Activated CD4-positive, alpha-beta T cell treated with anti-CD3 and anti-CD28 coated beads for 24 hours (primary cell): ENCODE measurements around the gene PVALEF.

ENCODE experiments used
- DNase-seq, 2 donors: peaks; one replicate each; pipeline ENCODE4 v3.0.0-alpha.2; 2020; ENCODE audit warnings: low read depth in 2 of 2

The PVALEF gene

DNA sequence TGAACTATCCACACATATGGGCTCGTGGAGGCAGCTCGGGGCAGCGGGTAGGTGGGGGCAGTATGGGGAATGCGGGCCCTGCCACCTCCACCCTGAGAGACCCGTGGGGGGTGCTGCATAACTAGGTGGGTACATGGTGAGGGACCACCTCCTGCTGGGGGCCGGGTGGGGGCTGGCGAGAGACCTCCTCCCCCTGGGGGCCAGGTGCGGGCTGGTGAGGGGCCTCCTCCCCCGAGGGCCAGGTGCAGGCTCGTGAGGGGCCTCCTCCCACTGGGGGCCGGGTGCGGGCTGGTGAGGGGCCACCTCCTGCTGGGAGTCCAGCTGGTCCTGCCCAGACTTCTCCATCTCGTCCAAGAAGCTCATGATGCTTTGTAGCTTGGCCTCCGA, 32.1 kb downstream of the PVALEF start:
- no peak for DNase-seq

DNA sequence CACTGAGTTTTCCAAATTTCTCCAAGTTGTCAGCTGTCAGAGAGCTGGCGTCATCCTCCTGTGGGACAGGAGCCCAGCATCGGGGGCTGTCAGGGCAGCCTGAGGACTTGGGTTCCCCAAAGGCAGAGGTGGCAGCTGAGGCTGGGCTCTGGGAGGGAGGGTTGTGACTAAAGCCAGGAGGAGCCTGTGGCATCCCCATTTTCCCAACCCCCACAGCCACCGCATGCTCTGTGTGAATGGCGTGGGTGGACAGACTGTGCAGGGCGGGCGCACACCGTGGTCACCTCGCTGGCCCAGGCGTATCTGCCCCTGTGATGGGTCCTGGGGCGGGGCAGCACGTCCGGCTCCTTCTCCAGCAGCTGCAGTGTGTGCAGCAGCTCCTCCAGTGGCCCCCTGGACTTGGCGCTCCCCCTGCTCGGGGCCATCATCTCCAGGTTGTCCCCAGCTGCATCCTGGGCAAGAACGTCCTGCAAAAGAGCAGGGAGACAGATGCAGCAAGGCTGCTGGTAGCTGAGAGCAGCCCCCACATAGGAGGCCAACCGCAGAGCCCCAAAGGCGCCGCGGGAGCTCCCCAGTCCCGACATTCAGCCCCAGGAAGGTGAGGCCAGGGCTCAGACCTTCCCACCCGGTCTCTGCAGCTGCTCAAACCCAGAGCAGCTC, 32.7 kb downstream of the PVALEF start:
- DNase-seq, result no peak

DNA sequence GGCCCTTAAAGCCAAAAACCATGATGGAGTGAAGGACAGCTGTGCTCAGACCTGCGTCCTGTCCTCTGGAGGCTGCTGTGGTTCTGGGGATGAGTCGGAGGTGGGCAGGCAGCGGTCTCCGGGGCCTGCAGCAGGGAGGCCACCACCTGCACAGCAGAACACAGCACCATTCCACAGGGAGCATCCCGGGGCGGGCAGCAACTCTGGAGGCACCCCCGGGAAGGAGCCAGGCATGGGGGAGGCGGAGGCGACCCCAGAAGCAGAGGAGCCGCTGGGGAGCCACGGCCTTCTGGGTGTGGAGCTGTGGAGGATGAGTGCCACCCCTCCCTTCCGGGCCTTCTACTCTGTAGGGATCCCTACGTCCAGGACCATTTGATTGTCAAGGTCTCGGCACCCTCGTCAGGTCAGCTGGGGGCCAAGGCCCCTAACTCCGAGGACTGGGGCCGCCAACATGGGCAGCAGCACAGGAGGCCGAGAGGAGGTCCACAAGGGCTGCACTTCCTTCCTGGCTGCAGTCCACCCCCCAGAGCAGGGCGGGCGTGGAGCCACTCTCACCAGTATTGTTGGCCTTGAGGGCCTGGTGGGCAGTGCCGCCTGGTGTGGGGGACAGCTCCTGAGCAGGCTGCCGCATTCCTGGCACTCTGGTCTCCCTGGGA, 33.6 kb downstream of the PVALEF start:
- DNase-seq, result no peak

DNA sequence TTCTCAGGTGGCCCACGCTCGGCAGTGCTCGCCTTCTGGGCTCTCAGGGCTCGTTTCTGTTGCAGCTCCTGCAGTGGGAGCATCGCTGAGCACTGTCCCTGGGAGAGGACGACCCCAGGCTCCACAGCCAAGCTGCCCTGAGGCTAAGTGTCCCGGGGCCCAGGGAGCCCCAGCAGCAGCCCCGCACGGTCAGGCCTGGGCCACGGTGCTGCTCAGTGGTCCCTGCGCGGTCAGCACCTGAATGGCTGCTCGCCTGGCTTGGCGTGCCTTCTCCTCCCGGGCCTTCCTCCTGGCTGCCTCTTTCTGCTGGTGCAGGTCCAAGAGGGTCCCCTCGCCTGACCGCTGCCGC, 34.1 kb downstream of the PVALEF start:
- DNase-seq, result no peak

DNA sequence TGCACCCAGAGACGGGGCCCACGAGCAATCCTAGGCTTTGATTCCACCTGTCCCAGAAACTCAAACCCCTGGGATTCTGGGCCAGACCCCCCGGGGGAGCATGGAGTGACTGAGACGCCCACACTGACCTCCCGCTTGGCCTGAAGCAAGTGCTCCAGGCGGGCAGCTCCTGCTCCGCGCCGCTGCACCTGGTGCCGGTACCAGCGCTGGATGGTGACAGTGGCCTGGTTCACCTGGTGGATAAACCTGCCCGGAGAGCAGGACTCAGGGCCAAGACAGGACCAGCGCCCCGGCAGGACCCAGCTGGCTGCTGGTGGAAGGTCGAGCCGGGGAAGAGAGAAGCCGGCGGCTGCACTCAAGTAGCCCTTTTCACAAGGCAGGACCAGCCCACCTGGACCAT, 34.9 kb downstream of the PVALEF start:
- no peak for DNase-seq

DNA sequence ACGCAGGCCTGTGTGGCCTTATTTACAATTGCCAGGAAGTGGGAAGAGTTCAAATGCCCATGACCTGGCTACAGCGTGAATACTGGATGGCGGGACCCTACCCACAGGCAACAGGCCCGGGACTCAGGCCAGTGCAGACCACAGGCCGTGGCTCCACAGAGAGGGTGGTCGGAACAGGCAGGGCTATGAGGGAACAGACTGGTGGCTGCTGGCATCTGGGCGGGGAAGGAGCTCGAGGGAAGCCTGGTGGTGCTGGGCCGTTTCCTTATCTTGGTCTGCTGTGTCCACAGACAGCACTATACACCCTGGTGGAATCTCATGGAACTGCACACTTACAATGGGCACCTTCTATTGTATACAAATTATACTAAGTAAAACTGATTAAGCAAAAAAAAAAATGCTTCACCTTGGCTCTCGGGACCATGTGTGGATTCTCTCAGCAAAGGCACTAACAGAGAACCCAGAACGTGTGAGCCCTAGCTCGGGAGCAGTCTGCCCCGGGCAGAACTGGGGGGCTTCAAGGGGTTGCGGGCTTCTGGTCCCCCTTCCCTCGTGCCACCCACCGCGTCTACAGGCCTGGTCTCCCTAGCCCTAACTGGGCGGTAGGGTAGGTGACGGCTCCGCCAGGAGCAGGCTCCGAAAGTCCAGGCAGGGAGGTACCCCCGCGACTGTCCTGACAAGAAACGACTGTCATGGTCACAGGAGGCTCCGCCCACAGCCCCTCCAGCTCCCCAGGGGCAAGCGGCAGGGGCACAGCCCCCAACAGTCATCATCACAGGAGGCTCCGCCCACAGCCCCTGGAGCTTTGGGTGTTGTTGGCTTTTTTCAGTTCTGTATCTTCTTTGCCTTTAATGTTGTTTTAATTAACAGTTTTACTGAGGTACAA, 35.6 kb downstream of the PVALEF start:
- DNase-seq, result no peak

DNA sequence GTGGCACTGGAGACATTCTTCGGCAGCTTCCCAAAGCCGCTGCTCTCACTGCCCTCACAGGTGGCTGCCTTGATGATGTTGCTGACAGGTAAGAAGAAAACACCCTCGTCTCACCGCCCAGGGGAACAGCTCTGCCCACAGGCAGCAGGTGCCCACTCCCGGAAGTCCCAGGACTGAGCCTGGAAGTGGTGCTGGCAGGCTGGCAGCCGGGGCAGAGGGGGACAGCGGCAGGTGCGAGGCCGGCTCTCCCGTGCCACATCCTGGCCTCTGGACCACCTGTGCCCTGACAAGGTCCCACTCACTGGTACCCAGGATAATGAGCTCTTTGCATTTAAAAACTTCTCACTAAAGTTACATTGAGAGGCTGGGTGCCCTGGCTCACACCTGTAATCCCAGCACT, 37.0 kb downstream of the PVALEF start:
- no peak for DNase-seq

DNA sequence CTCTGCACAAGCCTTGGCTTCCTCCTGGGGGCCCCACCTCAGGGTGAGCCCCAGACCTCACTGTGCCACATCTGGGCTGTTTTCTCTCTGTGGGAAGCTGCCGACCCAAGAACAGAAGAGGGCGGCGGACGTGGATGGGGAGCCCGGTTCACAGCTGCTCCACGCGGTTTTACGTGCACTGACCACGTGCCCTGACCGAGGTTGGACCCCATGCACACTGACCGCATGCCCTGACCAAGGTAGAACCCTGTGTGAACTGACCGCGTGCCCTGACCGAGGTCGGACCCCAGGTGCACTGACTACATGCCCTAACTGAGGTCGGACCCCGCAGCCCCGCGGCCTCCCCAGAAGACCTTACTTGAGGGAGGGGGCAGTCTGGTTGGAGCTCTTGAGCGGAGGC, 37.8 kb downstream of the PVALEF start:
- no peak for DNase-seq

DNA sequence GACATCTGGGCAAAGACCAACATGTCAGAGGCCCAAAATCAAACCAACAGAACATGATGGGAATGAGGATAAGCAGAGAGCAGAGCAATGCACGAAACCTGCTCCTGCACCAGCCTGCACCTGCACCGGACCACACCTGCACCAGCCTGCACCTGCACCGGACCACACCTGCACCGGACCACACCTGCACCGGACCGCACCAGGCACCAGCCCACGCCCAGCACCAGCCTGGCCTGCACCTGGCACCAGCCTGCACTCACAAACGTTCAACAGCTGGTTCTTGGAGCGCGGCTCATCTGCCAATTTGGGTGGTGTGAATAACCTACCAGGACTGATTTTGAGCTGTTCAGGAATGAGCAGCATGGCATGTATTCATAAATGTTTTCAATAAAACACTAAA, 39.3 kb downstream of the PVALEF start:
- no peak for DNase-seq

DNA sequence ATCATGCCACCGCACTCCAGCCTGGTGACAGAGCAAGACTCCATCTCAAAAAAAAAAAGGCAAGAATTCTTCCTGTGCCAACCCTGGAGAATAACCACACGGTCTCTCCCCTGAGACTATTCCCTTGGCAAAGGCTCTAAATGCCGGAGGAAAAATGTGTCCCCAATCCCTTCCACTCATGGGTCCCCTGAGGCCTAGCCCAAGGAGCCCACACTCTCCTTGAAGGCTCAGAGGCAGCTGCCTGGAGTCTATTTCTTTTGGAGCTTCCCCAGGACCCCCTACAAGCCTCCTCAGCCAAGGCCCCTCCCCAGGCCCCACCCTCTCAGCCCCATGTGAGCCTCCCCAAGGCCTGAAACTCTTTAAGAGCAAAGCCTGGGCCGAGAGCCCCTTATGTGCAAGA, 40.9 kb downstream of the PVALEF start:
- DNase-seq, result no peak

DNA sequence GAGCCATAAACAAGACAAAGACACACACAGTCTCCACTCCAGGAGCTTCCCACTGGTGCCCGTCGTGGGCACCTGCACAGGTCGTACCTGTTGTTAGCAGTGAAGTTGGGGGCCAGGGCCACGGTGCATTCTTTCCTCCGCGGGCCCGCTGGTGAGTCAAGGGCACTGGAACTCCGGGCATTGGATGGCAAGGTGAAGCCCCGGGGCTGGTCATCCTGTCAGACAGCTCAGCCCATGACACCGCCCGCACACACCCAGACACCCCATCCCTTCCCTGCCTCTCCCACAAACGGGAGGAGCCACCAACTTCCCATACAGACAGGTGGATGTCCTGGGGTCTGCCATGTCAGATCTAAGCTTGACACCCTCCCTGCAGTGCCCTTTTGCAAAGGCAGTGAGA, 41.4 kb downstream of the PVALEF start:
- no peak for DNase-seq

DNA sequence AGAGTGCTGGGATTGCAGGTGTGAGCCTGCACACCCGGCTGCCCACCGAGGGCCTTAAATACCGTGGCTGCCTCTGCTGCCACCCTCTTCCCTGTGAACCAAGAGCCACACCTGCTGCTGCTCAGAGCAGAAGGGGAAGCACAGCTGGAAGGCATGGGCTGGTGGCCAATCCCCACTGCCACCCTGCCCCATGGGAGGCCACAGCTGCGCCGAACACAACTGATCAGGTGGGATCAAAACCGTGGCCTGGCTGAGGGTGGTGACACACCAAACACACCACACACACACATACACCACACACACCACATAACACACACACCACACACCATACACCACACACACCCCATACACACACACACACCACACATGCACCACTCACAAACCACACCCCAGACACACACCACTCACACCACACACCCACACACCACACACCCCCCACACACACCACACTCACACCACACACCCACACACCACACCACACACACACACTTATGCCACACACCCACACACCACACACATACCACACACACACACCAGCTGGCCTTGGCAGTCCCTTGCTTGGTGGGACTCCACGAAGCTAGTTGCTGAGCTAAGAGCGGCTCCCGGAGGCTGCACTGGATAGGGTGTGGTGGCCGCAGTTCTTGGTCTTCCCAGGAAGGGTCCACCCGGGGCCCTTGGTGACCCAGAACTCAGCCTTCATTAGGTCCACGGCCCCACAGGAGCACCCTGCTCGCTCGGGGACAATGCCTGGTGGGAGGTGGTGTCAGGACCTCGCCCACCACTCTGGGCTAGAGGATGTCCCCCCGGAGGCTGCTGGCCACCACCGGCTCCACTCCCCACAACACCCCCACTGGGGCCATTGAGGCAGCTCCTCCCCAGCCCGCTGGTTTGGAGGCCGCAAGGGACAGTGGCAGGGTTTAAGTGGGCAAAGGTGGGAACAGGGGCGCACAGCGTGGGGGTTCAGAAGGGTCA, 42.6 kb downstream of the PVALEF start:
- no peak for DNase-seq

DNA sequence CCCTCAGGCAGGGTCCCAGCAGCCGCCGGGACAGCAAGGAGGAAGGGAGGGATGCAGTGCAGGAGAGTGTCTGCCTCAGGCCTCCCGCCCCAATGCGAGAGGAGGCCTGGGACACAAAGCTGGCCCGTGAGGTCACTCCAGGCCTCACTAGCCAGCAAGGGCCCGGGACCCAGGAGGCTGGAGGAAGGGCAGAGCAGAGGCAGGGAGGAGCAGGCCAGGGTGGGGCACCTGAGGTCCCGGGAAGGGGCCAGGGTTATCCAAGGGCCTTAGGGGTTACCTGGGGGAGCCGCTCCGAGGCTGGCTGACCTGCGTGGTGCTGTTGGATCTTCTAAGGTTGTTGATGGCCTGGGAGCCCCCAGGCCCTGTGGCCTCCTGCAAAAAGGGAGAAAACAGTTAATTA, 43.3 kb downstream of the PVALEF start:
- DNase-seq, result no peak

DNA sequence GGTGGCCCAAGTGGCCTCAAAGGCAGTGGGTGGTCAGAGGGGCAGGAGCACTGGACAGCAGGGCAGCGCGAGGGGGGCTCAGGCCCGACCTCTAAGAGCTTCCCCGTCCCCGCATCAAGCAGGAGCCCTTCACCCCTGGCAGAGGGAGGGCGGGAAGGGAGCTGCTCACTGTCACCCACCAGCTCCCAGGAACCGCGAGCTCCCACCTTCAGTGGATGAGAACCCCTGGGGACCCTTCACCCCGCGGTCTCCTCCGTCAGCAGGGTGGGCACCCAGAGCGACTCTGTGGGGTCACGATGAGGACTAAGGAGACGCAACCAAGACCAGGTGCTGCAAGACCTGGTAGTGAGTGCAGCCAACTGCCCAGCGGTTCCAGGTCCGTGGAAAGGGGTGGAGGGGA, 43.8 kb downstream of the PVALEF start:
- no peak for DNase-seq

DNA sequence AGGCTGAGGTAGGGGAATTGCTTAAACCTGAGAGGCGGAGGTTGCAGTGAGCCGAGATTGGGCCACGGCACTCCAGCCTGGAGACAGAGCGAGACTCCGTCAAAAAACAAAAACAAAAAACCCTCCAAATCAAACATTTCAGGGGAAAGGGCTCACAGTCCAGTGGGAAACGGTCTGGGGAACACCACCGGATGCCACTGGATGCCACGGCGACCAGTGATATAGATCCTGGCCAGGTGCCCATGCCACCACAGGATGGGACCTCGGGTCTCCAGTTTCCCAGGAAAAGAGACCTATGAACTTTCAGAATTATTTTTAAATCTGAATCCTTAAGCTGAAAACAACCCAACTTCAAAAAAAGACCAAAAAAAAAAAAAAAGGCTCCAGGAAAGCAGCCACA, 45.2 kb downstream of the PVALEF start:
- DNase-seq, result no peak

DNA sequence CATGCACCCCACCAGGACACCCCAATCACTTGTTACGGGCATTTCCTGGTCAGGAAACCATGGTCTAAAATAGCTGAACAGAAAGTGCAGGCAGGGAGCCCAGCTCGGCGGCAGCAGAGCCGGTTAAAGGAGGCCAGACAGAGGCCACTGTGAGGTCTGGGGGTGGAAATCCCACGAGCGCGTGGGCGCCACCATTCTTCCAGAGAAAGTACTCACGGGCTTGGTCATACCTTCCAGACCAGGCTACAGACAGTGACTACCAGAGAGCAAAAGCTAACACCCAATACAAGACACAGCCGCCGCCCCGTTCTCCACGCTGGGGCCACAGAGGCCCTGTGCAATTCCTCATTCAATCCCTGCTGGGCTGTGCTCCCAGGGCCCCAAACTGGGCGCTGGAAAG, 45.6 kb downstream of the PVALEF start:
- no peak for DNase-seq

DNA sequence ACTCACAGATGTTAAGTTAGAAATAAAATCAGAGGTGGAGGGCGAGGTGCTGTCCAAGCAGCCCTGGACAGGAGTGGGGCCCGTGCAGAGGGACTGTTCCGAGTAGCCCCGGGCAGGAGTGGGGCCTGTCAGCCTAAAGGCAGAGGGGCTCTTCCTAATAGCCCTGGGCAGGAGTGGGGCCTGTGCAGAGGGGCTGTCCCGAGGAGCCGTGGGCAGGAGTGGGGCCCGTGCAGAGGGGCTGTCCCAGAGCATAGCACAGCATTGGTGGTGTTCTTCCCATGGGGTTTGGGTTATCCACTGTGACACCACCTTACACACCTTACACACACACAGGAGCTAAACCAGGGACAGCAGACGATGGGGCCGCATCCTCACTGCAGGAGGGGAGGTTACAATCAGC, 47.1 kb downstream of the PVALEF start:
- DNase-seq, result no peak

DNA sequence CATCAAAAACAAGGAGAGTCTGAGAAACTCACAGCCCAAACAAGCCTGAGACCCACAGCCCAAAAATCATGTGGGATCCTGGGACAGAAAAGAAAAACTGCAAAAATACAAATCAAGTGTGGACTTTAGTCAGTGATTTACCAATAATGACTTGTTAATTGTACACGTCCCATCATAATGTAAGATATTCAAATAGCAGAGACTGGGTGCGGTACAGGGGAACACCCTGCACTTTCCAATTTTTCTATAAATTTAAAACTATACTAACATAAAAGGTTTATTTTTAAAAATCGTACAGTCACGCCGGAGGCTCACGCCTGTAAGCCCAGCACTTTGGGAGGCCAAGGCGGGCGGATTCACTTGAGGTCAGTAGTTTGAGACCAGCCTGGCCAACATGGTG, 48.7 kb downstream of the PVALEF start:
- DNase-seq, result no peak

DNA sequence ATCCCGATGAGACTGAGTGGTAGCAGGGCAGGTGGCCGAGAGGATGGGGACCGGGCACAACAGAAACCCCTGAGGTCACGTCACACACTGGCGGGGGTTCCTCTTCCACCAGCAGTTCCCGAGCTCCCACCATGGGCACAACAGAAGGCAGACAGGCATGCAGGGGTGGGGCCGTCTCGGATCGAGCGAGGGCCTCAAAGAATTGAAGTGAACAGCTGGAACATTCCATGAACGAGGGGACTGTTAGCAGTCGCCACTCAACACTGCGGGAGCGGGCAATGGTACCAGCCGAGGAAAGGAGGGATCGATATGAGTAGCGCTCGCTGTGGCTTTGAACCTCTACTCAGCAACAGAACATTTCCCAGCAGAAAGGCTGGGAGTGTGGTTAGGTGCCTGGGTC, 52.2 kb downstream of the PVALEF start:
- DNase-seq, result no peak

DNA sequence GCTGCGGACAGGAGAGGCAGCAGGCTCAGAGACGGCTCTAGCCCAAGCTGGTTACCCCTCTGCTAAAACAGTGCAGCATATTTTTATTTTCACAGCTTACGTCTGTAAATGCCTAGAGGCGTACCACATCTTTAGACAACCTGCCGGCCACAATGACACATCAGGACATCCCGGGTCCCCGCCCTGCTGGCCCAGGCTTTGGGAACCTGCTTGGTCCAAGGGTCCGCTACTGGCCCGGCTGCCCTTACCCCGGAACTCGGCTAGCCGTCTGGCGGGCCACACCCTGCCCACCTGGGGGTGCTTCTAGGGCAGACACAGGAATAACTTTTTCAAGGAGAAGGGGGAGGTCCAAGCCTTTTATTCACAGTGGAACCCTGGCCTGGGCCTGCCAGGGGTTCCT, 53.2 kb downstream of the PVALEF start:
- DNase-seq, result no peak

DNA sequence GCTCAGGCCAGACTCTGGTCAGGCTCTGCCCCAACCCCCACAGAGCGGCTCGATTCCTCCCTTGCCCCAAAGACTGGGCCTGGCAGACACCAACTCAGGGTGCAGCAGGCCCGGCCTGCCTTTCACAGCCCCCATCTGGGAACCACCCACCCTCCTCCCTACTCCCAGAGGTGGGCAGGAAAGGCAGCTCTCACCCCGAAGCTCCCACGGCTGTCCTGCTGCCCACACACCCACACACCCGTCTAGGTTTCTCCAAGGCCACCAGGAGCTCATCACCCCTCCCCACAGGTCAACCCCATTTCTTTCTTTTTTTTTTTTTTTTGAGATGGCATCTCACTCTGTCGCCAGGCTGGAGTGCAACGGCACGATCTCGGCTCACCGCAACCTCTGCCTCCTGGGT, 53.7 kb downstream of the PVALEF start:
- DNase-seq, result no peak
